NCI-H146 treated with DMSO at 0.1 percent for 48 hours (cell line): ENCODE results near the gene IRF1.

Experiments used
- DNase-seq: peaks from one replicate; lab custom pipeline; 2025; ENCODE audit not compliant: unreplicated experiment; lab: John Stamatoyannopoulos, UW

The IRF1 gene

DNA sequence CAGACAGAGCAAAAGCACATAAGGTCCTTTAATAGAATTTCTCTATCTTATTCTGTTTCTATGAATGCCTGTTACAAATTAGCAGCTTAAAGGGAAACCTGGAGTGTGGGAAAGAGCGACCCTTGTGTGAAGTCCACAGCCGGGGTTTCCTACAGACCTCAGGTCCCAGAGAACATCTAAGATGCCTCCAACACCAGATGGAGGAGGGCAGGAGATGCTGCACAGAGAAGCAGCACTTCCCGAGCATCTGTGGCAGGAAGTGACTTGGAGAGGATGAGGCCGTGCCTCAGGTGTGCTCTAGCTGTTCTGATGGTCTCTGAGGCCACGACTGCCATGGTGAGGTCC, 26.8 kb downstream of the IRF1 start:
- DNase-seq: no peak

DNA sequence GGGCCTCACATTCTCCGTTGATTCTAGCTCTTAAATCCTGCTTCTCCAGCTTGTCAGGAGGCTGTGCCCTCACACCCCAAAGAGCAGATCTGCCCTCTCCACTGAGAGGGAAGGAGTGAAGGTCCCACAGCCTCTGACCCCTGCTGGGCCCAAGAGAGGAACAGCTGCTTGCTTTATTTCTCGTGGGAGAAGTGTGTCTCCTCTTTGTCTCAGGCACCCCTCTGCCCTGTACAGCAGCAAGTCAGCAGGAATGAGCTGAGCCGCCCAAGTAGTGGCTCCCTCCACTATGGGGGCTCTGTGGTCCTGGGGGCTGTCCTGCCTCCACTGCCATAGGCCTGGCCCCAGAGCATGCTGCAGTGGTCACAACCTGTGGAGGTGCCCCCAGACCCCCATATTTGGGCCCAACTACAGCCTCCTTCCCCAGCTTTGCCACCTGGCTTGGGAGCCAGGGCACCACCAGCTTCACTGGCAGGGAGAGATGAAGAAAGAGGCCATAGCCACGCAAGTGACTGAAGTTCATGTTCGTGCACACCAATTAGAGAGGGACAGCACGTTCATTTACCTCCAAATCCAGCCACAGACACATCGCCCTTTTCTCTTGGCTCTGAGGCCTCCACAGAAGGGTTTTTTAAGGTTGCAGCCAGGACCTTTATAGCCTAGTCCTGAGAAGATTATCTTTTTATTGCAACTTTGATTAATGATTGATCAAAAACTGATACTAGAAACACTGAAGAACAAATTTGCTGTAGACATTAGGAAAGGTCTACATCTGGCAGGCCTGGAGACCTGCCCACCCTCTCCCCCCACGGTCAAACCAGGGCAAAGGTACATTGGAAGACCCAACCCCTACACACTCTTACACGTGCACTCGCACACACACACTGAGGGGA, 27.5 kb downstream of the IRF1 start:
- DNase-seq: no peak

DNA sequence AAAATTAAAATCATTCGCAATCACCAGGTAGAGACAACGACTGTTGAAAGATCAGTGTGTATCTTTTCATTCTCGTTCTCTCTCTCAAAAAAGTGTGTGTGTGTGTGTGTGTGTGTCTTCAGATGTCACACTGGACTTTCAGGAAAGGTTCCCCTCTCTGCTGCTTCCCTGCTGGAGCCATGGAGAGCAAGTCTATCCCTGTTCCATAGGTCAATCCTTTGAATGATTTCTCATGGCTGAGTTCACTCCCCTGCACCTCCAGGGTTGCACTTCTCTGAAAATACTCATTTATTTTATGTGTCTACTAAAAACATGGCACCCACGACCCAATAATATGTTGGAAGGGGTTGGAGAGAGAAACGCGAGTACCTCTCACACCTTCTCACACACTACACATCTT, 28.2 kb downstream of the IRF1 start:
- DNase-seq: no peak

DNA sequence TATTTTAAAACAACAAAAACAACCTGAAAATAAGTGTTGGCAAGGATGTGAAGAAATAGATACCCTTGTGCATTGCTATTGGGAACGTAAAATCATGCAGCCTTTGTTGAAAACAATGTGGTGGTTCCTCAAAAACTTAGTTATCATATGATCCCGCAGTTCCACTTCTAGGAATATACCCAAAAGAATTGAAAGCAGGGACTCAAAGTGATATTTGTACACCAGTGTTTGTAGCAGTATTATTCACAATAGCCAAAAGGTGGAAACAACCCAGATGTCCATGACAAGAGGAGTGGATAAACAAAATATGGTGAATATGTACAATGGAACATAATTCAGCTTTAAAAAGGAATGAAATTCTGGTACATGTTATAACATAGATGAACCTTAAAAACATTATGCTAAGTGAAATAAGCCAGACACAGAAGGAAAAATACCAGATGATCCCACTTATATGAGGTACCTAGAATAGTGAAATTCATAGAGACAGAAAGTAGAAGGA, 29.0 kb downstream of the IRF1 start:
- no peak for DNase-seq

DNA sequence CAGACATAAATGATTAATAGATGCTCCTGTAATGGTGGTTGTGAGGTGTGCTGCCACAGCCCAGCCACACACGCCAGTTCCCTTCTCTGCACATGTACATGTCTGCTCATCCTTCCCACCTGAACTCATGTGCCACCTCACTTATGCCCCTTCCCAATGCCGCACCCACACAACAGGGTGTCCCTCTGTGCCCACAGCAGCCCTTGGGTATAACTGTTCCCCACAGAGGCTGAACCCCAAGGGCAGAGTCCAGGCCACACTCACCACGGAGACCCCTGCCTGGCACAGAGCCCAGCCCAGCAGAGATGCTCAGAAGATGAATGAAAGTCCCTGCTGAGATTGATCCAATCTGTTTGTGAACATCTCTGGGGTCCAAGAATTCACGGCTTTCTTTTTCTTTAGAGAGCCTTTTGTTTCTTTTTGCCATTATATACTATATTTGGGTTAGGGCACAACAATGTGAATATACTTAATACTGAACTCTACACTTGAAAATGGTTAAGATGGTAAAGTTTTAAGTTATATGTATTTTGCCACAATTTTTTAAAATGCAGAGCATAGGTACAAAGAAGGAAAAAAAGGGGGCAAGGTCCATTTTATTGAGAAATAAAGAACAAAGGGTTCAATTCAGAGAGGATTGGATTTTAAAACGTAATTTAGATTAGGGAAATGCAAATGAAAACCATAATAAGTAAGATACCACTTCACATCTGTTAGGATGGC, 29.6 kb downstream of the IRF1 start:
- no peak for DNase-seq

DNA sequence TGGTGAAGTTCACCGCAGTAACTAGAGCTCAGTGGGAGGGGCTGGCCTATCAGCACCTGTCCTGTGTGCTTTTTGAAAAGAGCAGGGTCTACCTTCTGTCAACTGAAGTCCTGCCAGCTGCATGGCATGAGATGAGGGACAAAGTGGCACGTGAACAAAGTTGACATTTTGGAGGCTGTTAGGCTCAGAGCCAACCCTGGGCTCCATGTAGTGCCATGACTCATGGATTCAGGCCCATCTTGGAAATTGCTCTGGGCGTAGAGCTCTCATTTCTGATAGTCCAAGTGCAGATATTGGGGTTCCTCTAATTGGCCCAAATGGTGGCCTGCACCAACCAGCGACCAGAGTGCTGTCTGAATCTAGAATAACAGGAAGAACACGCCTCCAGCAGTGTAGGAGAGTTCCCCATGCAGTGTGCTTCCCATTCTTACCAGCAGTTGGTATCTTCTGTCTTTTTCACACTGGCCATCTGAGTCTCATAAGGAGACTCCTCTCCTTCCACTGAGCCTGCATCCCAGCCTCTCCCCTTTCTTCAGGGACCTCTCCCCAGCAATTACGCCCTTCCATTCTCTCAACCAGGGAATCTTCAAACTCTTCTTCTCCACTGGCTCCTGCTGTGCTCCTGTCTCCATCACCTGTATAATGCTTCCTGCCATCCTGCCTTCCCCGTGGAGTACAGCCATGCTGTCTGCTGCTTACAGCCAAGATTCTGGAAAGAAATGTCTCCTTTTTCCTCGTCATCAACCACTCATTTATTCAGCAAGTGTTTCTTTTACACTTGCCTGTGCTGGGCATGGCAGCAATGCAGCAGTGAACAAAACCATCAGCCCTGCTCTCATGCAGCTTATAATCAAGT, 30.4 kb downstream of the IRF1 start:
- DNase-seq: no peak

DNA sequence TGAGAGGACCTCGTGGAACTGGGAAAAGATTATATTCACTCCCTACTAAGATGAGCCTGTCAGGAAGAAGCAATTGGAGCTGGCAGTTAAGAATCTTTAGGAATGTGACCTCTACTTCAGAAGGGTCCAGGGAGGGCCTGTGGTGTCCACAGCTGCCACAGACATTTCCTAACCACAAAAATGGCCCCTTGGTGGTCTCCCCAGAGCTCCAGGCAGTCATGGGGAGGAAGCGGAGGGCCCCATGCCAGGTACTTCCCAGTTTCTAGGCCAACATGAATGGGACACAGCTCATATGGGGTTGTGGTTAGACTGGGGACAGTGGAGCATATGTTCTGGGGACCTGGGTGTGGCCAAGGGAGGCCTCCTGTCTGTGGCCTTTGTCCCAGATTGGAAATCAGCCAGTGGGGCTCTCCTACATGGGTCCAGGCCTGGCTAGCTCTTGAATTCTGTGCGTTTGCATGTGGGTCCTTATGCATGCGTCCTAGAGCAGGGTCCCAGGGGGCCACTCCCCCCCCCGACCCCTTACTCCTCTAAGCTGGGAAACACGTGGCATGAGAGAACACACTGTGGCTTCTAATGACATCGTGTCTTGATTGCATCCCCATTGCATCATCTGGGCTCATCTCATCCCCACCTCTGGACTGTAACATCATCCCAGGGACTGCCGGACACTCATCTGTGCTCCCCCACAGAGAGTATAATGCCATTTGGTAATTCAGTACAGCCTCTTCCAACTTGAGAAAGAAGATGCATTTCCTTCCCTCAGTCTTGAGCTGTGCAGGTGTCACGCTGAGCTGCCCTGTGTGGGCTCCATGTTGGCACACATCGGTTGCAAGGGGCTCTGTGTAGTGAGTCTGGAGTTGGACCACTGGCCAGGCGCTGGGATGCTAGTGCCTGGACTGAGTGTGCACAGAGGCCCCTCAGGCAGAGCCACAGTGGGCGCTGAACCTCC, 31.3 kb downstream of the IRF1 start:
- no peak for DNase-seq

DNA sequence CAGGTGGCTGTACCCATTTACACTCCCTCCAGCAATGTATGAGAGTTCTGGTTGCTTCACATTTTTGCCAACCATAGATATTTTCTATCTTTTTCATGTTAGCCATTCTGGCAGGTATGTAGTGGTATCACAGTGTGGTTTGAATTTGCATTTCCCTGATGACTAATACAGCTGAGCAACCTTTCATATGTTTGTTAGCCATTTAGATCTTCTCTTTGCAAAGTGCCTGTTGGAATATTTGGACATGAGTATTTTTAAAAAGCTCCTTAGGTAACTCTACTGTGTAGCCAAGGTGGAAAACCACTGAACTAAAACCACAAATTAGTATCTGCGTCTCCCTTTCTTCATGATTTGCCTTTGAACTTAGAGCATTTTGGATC, 31.9 kb downstream of the IRF1 start:
- no peak for DNase-seq

DNA sequence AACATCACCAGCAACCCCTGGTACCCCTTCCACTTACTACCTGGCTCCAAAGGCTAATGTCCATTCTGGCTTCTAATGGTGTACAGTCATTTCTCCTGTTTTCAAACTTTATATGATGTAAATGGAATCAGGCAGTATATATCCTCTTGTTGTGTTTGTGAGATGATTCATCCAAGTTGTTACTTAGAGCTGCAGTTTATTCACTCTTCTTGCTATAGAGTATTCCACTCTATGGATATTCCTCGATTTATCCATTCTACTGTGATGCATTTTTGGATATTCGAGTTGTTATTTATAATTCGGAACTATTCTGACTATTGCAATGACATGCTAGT, 32.4 kb downstream of the IRF1 start:
- DNase-seq: no peak

DNA sequence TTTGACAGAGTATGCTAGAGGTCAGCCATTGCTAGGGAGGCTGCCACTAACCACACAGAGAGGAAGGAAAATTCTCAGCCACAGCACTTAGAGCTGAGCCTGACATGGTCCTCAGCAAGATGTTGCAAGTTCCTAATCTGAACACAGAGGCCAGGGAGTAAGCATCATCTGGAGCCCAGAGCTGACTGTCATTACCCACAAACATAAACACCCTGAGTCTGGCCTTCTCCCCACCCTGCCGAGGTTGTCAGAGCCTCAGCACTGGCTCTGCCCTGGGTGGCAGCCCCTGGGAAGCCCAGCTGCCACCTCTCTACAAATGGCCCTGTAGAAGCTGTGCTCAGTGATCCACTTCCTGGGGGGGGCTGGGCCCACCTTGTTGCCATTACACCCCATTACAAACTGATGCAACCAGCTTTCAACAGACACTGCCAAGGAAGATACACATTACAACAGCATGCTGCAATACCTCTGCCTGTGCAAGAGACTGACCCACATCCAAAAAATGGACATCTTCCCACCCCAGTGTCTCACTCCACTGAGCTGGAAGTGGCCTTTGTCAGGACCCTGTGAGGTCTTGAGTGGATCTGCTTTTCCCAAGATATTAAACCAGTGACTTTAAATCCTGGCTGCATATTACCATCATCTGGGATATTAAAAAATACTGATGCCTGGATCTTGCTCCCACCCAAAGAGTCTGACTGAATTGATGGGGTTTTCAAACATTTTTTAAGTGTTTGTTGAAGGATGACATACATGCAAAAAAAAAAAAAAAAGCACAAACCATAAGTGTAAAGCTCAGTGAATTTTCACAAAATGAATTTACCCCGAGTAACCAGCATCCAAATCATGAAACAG, 33.0 kb downstream of the IRF1 start:
- no peak for DNase-seq

DNA sequence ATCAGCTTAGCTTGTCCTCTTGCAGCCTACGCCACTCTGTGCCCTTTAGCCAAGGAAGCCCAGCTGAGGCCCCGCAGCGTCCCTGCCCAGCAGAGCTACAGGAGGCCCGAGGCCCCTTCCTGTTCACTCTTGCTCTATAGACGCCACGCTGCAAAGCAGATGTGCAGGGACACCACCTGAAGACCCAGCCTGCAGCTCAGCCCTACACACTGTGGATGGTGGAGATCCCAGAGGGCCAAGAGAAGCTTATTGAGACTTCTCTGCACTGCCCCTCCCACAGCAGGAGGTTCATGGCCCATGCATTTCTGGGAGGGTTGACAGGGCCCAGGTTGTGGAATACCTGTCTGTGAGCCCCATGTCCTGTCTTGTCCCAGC, 33.6 kb downstream of the IRF1 start:
- no peak for DNase-seq

DNA sequence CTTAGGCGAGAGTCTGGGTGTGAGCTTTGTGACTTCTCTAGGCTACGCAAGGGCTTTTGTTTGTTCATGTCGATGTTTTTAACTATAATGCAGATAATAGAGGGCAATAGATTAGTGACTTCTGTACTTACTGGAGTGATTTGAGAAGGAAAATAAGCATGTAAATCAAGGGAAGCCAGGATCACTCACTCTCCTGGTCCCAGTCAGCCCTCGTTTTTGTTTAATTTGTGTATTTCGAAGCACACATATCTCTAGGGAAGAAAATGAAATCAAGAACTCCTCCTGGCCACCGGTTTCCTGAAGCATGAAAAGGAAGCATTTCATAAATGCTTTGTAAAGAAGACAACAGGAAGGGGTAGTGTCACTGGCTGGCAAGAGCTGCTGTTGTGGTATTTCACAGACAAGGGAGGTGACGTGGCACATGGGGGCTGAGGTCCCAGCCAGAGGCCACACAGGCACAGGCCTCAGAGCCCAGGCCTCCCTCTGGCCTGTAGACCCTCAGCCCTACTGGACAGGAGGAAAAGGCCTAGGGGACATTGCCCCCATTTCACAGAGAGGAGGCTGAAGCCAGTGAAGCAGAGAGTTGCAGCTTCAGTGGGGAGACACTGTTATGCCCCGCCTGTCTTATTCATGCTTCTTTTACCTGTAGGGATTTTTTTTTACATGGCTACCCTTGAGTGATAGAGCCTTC, 34.1 kb downstream of the IRF1 start:
- DNase-seq: no peak

DNA sequence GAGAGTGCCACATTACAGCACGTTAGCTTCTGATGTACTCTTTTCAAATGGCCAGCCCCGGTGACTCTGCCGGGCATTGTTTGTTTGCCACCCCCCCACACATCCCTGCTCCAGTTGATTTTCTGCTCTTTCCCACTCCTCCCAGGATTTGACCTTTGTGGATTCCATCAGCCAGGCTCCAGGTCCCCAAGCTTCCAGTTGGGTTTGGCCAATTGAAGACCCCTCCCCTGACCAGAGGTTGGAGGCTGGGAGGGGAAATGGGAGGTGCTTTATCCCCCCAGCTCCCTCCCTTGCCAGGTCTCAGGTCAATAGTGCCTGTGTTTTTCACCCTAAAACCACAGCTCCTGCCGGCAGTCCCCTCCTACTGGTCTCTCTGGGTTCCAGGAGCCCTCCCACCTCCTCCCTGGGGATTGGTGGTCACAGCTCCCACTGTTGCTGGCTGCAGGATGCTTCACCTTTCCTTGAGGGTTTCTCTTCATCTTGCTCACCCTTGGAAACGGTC, 34.9 kb downstream of the IRF1 start:
- no peak for DNase-seq

DNA sequence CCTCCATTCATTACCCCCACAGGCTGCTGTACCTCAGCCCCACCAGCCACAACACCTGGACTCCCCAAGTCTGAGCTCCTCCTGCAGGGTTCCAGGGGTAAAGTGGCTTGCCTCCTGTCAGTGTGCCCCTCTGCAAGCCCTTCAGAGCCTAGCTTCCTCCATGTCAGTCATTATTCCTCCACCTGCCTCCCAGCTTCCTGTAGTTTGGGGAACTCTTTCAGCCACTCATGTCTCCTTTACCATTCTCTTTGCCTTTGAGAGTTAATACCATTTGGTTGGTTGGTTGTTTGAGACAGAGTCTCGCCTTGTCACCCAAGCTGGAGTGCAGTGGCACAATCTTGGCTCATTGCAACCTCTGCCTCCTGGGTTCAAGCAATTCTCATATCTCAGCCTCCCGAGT, 36.2 kb downstream of the IRF1 start:
- DNase-seq: no peak

DNA sequence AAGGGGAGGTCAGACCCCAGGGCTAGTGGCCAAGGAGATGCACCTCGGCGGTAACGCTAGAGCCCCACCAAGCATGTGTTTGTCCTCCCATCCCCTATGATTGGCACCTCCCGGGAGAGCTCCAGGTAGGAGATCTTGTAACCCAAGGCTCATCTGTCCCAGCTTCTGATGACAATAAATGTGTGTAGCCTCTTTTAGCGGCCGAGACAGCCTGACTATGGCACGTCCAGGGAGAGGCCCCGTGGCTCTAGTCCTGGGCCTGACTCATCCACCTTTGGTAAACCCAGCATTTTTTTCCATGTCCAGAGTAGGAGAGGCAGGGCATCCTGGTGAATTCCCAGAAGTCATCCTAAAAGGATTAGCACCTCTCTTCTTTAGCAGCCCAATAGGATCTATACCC, 39.2 kb downstream of the IRF1 start:
- no peak for DNase-seq

DNA sequence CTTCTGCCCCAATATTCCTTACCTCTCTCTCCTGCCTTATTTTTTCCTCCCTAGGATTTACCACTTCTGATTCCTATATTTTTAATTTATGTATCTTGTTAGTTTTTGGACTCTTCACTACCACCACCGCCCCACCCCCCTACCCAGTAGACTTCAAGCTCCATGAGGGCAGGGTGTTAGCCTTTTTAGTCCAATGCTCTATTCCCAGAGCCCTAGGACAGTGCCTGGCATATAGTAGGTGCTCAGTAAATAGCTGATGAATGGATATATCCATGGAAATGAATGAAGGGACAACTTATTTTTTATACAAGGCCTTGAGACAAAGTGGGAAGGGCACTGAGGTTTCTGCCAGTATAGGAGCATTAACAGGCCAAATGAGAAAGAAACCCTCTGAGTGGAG, 41.5 kb downstream of the IRF1 start:
- DNase-seq: no peak

DNA sequence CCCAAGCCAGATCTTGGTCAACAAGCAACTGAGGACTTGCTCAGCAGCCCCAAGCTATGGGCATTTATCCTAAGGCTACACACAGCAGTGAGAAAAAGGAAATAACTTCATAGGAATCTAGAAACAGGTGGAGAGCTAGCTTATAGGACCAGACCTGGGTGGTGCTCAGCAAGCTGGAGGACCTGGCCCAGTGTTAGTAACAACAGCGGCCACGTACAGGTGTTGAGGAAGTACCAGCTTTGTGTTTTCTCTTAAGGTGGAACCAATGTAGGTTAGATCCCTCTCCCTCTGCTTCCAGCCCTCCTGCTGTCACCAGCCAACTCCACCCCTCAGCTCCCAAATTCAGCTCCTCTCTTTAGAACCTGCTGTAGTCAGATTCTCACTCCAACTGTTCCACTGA, 43.4 kb downstream of the IRF1 start:
- DNase-seq: no peak

DNA sequence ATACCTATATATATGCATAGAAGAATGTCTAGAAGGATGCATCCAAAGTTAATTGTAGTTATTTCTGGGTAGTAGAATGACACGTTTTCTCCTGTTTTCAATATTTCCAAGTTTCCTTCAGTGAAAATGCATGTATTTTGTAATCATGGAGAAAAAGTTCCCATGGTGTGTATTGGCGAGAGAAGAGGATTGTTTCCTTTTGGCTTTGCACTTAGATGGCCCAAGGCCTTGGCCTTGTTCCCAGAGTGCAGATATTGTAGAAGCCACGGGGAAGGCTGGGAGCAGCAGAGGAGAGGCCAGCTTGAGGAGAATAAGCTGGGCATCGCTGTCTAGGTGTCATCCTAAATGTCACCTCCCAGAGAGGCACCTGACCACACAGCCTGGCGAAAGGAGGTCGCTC, 44.0 kb downstream of the IRF1 start:
- DNase-seq: no peak

DNA sequence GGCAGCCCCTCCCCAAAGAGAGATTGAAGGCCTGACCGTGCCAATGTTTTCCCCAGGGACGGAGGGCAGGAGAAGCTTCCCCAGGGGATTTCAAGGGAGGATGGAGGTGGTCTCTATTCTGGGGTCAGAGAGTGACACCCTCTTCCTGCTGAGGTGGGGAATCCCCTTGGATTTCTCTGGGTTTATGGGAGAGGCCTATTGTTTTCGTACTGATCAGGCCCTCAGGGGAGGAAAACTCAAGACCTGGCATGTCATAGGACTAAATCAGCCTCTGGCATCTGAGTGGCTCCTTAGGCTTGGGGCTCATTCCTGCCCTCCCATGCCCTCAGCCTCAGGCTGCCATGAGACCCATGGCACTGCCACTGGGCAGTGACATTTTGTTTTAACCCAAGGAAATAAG, 44.6 kb downstream of the IRF1 start:
- DNase-seq: no peak
